HCT116 (cell line): ENCODE measurements around the gene PPP1R11. TPM values are rescaled to one million over a fixed set of nuclear protein-coding genes. Genes with fewer than 3 reads are reported as not detected.
A peak's percentile ranks its signal among the peaks of the same experiment; 100 is the strongest.

Experiments used
- ATAC-seq: fragments of 200-7000 bp; cut with Tn5 transposase; 2 replicates; pipeline ENCODE4 v1.9.1; 2020; ENCODE audit warnings: mild to moderate bottlenecking, moderate library complexity
- BruUV-seq: library from RNA; stranded (reverse); fragments of 400-500 nt; replicated peaks from 2 replicates; lab custom pipeline; 2021; lab: Mats Ljungman, UMichigan
- CTCF ChIA-PET: fragments of 300-600 bp; sonication (Branson Sonifier 250); formaldehyde crosslinking; loops from one replicate; lab custom pipeline; 2021; ENCODE audit warnings: antibody characterized with exemption; lab: Charles Lee
- POLR2A ChIA-PET: fragments of 300-600, 350-600 bp; sonication (Branson Sonifier 250); formaldehyde crosslinking; loops from one replicate; lab custom pipeline; 2021; ENCODE audit warnings: antibody characterized with exemption; lab: Charles Lee
- RAD21 ChIA-PET, 2 experiments: fragments of 300-600 bp; sonication (Branson Sonifier 250); formaldehyde crosslinking; loops; one replicate each; lab custom pipeline; 2023; ENCODE audit warnings: low total read pairs in 2 of 2; ENCODE audit not compliant: uncharacterized antibody in 2 of 2, unreplicated experiment in 2 of 2, low non-redundant PET in 1 of 2; lab: Charles Lee
- DNase-seq: peaks from one replicate; pipeline ENCODE4 v3.0.0-alpha.2; 2010; ENCODE audit warnings: low read depth, low spot score
- H2AFZ ChIP-seq: fragments of 200-600 bp; shearing (Covaris generic), sonication (generic); 2 replicates; pipeline ENCODE4 v1.6.1; 2017; ENCODE audit warnings: low read depth, mixed run types, mixed read lengths, antibody characterized with exemption, low read length; ENCODE audit not compliant: poor library complexity, severe bottlenecking
- H3K27ac ChIP-seq: 2 replicates; pipeline ENCODE4 v1.5.1; 2012; ENCODE audit warnings: low read depth, low read length
- H3K27me3 ChIP-seq: fragments of 200-600 bp; sonication (generic); 2 replicates; pipeline ENCODE4 v1.6.1; 2016; ENCODE audit warnings: mixed run types, low read length, mixed read lengths; ENCODE audit not compliant: insufficient read depth
- H3K36me3 ChIP-seq, 2 experiments: fragments of 200-500 bp in 1 of 2; fragments of 200-600 bp in 1 of 2; sonication (Bioruptor generic) in 1 of 2; sonication (generic) in 1 of 2; 2 replicates each; pipeline versions ENCODE4 v1.5.1 to v1.6.1; 2014 to 2016; ENCODE audit warnings: low read length in 2 of 2, inconsistent platforms in 1 of 2, mixed read lengths in 1 of 2, mixed run types in 1 of 2; ENCODE audit not compliant: insufficient read depth in 2 of 2, control insufficient read depth in 1 of 2
- H3K4me1 ChIP-seq, 2 experiments: fragments of 200-600 bp in 1 of 2; sonication (generic) in 1 of 2; 2 replicates each; pipeline versions ENCODE4 v1.5.1 to v1.6.1; 2012 to 2017; ENCODE audit warnings: low read length in 2 of 2, inconsistent platforms in 1 of 2, mild to moderate bottlenecking in 1 of 2, mixed read lengths in 1 of 2, mixed run types in 1 of 2, moderate library complexity in 1 of 2; ENCODE audit not compliant: insufficient read depth in 2 of 2, control insufficient read depth in 1 of 2
- H3K4me2 ChIP-seq: fragments of 200-600 bp; sonication (generic); 2 replicates; pipeline ENCODE4 v1.6.1; 2017; ENCODE audit warnings: mixed run types, low read length, mixed read lengths
- H3K4me3 ChIP-seq, 2 experiments: fragments of 200-600 bp in 1 of 2; sonication (generic) in 1 of 2; replicated peaks in 1 of 2; 2 replicates each; pipeline ENCODE4 v1.5.1; 2011 to 2016; ENCODE audit warnings: low read length in 2 of 2, control low read depth in 1 of 2, low read depth in 1 of 2, mild to moderate bottlenecking in 1 of 2, mixed read lengths in 1 of 2, mixed run types in 1 of 2
- H3K79me2 ChIP-seq: fragments of 200-600 bp; sonication (generic); 2 replicates; pipeline ENCODE4 v1.6.1; 2017; ENCODE audit warnings: mild to moderate bottlenecking, mixed run types, low read length, moderate library complexity, mixed read lengths; ENCODE audit not compliant: insufficient read depth
- H3K9ac ChIP-seq: fragments of 200-600 bp; sonication (generic); 2 replicates; pipeline ENCODE4 v1.6.1; 2016; ENCODE audit warnings: low read length, mixed read lengths
- H3K9me2 ChIP-seq: fragments of 200-600 bp; sonication (generic), shearing (Covaris generic); 2 replicates; pipeline ENCODE4 v1.6.1; 2017; ENCODE audit warnings: mixed run types, mild to moderate bottlenecking, moderate library complexity; ENCODE audit not compliant: insufficient read depth
- H3K9me3 ChIP-seq, 2 experiments: fragments of 200-500 bp in 1 of 2; fragments of 200-600 bp in 1 of 2; sonication (Bioruptor generic) in 1 of 2; sonication (generic) in 1 of 2; 2 replicates each; pipeline ENCODE4 v1.6.1; 2014 to 2017; ENCODE audit warnings: low read length in 2 of 2, mixed read lengths in 2 of 2, inconsistent platforms in 1 of 2, low read depth in 1 of 2, mild to moderate bottlenecking in 1 of 2, mixed run types in 1 of 2, moderate library complexity in 1 of 2; ENCODE audit not compliant: control insufficient read depth in 1 of 2, insufficient read depth in 1 of 2
- H4K20me1 ChIP-seq: fragments of 200-600 bp; sonication (generic), shearing (Covaris generic); 2 replicates; pipeline ENCODE4 v1.6.1; 2017; ENCODE audit warnings: mixed run types, mild to moderate bottlenecking, moderate library complexity; ENCODE audit not compliant: insufficient read depth
- CEBPB ChIP-seq: IDR thresholded peaks from 2 replicates; pipeline ENCODE4 v1.6.1; 2012; ENCODE audit warnings: low read depth
- CTCF ChIP-seq, 3 experiments: fragments of 200-600 bp in 1 of 3; sonication (generic) in 1 of 3; IDR thresholded peaks in 2 of 3; conservative IDR thresholded peaks in 1 of 3; 2 replicates each; pipeline ENCODE4 v1.5.1; 2012 to 2017; ENCODE audit warnings: low read depth in 2 of 3, low read length in 2 of 3, antibody characterized with exemption in 1 of 3, borderline replicate concordance in 1 of 3, control low read depth in 1 of 3, mild to moderate bottlenecking in 1 of 3, mixed read lengths in 1 of 3, mixed run types in 1 of 3, moderate library complexity in 1 of 3; ENCODE audit not compliant: insufficient read depth in 1 of 3
- ELF1 ChIP-seq: IDR thresholded peaks from 2 replicates; pipeline ENCODE4 v1.6.1; 2012; ENCODE audit warnings: low read depth, borderline replicate concordance
- EZH2phosphoT487 ChIP-seq: fragments of 200-600 bp; IDR thresholded peaks from 2 replicates; pipeline ENCODE4 v1.6.1; 2018; ENCODE audit warnings: antibody characterized with exemption, borderline replicate concordance
- POLR2A ChIP-seq: IDR thresholded peaks from 2 replicates; pipeline ENCODE4 v1.7.0; 2011; ENCODE audit warnings: borderline replicate concordance; ENCODE audit not compliant: insufficient read depth, insufficient read length; ENCODE audit errors: extremely low read depth
- RAD21 ChIP-seq: IDR thresholded peaks from 2 replicates; pipeline ENCODE4 v1.6.1; 2012; ENCODE audit warnings: low read depth, mild to moderate bottlenecking
- SIN3A ChIP-seq: IDR thresholded peaks from 2 replicates; pipeline ENCODE4 v1.6.1; 2012; ENCODE audit warnings: low read depth
- SP1 ChIP-seq: IDR thresholded peaks from 2 replicates; pipeline ENCODE4 v1.6.1; 2012; ENCODE audit warnings: low read depth
- TCF7L2 ChIP-seq: IDR thresholded peaks from 2 replicates; pipeline ENCODE4 v1.7.0; 2011; ENCODE audit warnings: borderline replicate concordance, inconsistent platforms; ENCODE audit not compliant: insufficient read depth, insufficient read length; ENCODE audit errors: extremely low read depth
- ZFX ChIP-seq: fragments of 450-650 bp; IDR thresholded peaks from 2 replicates; pipeline ENCODE4 v1.6.1; 2017
- intact Hi-C: fragments of 100-400 bp; cut with micrococcal nuclease; formaldehyde crosslinking; loops from 2 replicates; pipeline ENCODE4 v1.10.0; 2022
- total RNA-seq: library from RNA; stranded (reverse); gene quantifications from one replicate; pipeline ENCODE4 v1.2.1, GENCODE V29; 2021; ENCODE audit not compliant: unreplicated experiment
- TF ChIP-seq, protein P1 (sequence below): IDR thresholded peaks from 2 replicates; pipeline ENCODE4 v1.6.1; 2012

PPP1R11 gene
- total RNA-seq, 1 experiment from 2014 or later = 29.3 TPM

GRCh38 chr6:30104661-30105060 lies 37.7 kb downstream of the PPP1R11 start:
- BruUV-seq = no TSS peak
- no peak overlapping the region for H3K27ac ChIP-seq
- no peak overlapping the region for H3K4me2 ChIP-seq
- ChIA-PET CTCF (interaction anchor here (1.0 to 6.4 kb wide), 4 partner anchors 20 to 295 kb away, joined by 3 to 105 read pairs (median 6); no protein-coding TSS in a partner anchor), POLR2A (no interaction called here), RAD21 (no interaction called here)
- H3K4me3 ChIP-seq = no peak overlapping the region
- no peak overlapping the region for H2AFZ ChIP-seq
- no peak overlapping the region for H3K9ac ChIP-seq
- ATAC-seq (no peak), DNase-seq (no peak)
- H3K9me2 ChIP-seq = no peaks in the 10 kb centered on the region
- intact Hi-C loops = no loop called here
- no peaks in the 10 kb centered on the region for H3K79me2 ChIP-seq
- no peak for TF ChIP-seq EZH2phosphoT487
- TF ChIP-seq CEBPB = no peak
- no peak for TF ChIP-seq ZFX
- no peak for TF ChIP-seq ELF1
- TF ChIP-seq SP1 = no peak
- TF ChIP-seq CTCF (IDR thresholded peaks at IDR 0.05 in 2 of 3, conservative IDR thresholded peaks at IDR 0.05 in 1 of 3; ENCODE audit: borderline replicate concordance in 1 of 3, insufficient read depth in 1 of 3, low read depth in 2 of 3, low read length in 2 of 3) = peak in 2 of 3 experiments; percentile 14 to 26; a peak in 2 of 6 replicates
- TF ChIP-seq, protein P1, sequence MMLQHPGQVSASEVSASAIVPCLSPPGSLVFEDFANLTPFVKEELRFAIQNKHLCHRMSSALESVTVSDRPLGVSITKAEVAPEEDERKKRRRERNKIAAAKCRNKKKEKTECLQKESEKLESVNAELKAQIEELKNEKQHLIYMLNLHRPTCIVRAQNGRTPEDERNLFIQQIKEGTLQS = no peak
- TF ChIP-seq POLR2A = no peak
- TF ChIP-seq RAD21 = 0 out of 2 replicates have a peak, but pooled peaks have one; percentile 8
- TF ChIP-seq SIN3A = no peak
- no peak for TF ChIP-seq TCF7L2
- H4K20me1 ChIP-seq = no peaks in the 10 kb centered on the region
- no peaks in the 10 kb centered on the region for H3K9me3 ChIP-seq
- peaks cover 17 to 35% of the 10 kb centered on the region in 2 experiments for H3K4me1 ChIP-seq
- H3K27me3 ChIP-seq = no peaks in the 10 kb centered on the region
- H3K36me3 ChIP-seq = no peaks in the 10 kb centered on the region
